A549 treated with RU486 at 1 μM for 4 hours (cell line): ENCODE results near the gene CHRM1. TPM values are rescaled to one million over a fixed set of nuclear protein-coding genes. Genes with fewer than 3 reads are reported as not detected.

Source experiments
- total RNA-seq: library from RNA; stranded (reverse); fragments of 200-300 nt; extraction: Qiagen RNA extraction; gene quantifications from 5 replicates; pipeline ENCODE4 v1.2.3, GENCODE V29; 2022; ENCODE audit warnings: low read depth

CHRM1 gene, protein sequence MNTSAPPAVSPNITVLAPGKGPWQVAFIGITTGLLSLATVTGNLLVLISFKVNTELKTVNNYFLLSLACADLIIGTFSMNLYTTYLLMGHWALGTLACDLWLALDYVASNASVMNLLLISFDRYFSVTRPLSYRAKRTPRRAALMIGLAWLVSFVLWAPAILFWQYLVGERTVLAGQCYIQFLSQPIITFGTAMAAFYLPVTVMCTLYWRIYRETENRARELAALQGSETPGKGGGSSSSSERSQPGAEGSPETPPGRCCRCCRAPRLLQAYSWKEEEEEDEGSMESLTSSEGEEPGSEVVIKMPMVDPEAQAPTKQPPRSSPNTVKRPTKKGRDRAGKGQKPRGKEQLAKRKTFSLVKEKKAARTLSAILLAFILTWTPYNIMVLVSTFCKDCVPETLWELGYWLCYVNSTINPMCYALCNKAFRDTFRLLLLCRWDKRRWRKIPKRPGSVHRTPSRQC
- total RNA-seq: 0.05 TPM in 1 of 5 replicates, not detected in the others

DNA sequence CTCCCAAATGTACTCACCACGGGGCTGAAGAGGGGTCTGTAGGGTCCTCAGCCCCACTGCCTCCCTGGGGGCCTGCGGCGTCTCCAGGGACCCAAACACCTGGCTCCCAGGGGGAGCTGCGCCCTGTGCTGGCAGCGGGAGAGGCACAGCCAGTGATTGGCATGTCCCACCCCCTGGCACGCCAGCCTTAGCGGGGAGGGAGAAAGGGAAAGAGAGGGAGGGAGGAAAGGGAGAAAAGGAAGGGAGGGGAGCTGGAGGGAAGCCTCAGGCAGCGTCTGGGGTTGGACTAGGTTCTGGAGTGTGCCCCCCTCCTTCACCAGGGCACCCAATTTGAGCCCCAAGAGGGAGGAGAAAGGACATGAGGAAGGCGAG is at the start of gene CHRM1:
Gene CHRM1, minus strand, starts transcription at position 163 of the 372 bp plus-strand sequence. CDS start 10,263 bp downstream, outside the sequence.

DNA sequence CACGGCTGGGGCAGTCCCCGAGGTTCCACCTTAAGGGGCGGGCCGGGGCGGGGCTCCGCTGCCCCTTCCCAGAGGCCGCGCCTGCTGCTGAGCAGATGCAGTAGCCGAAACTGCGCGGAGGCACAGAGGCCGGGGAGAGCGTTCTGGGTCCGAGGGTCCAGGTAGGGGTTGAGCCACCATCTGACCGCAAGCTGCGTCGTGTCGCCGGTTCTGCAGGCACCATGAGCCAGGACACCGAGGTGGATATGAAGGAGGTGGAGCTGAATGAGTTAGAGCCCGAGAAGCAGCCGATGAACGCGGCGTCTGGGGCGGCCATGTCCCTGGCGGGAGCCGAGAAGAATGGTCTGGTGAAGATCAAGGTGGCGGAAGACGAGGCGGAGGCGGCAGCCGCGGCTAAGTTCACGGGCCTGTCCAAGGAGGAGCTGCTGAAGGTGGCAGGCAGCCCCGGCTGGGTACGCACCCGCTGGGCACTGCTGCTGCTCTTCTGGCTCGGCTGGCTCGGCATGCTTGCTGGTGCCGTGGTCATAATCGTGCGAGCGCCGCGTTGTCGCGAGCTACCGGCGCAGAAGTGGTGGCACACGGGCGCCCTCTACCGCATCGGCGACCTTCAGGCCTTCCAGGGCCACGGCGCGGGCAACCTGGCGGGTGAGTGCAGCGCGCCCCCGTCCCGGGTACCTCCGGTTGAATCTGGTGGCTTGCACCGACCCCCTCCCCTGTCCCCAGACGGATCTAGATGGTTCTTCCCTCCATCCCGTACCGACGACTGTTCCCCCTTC is 40.2 kb downstream of the CHRM1 start, which contains the start of gene SLC3A2:
Gene SLC3A2, plus strand, starts transcription at position 94 of the 776 bp plus-strand sequence. Its CDS starts 128 bp downstream, at position 222.

Other genes starting within 250 kb of the CHRM1 start
- gene UQCC3, start 249.7 kb downstream of the CHRM1 start, total RNA-seq: 24.4 to 38.3 TPM (median 37.7 TPM) in 5 replicates
- gene LBHD1, start 249.1 kb downstream of the CHRM1 start, total RNA-seq: 5.0 to 5.5 TPM (median 5.2 TPM) in 5 replicates
- gene UBXN1, start 242.3 kb downstream of the CHRM1 start, total RNA-seq: 108 to 131 TPM (median 123 TPM) in 5 replicates
- 0.07 to 0.13 TPM (median 0.13 TPM) in 3 of 5 replicates, not detected in the others for gene LRRN4CL, start 231.8 kb downstream of the CHRM1 start, total RNA-seq
- gene BSCL2, start 213.9 kb downstream of the CHRM1 start, total RNA-seq: 55.6 to 100 TPM (median 73.5 TPM) in 5 replicates
- not detected in 5 replicates for gene GNG3, start 213.7 kb downstream of the CHRM1 start, total RNA-seq
- 35.2 to 46.4 TPM (median 41.7 TPM) in 5 replicates for gene HNRNPUL2, start 193.9 kb downstream of the CHRM1 start, total RNA-seq
- 29.5 to 36.2 TPM (median 31.1 TPM) in 5 replicates for gene TTC9C, start 192.9 kb downstream of the CHRM1 start, total RNA-seq
- gene ZBTB3, start 167.2 kb downstream of the CHRM1 start, total RNA-seq: 1.6 to 2.6 TPM (median 1.8 TPM) in 5 replicates
- 167 to 202 TPM (median 180 TPM) in 5 replicates for gene POLR2G, start 159.8 kb downstream of the CHRM1 start, total RNA-seq
- gene TAF6L, start 150.0 kb downstream of the CHRM1 start, total RNA-seq: 11.5 to 18.4 TPM (median 15.2 TPM) in 5 replicates
- 67.2 to 92.9 TPM (median 90.6 TPM) in 5 replicates for gene TMEM179B, start 134.0 kb downstream of the CHRM1 start, total RNA-seq
- gene TMEM223, start 129.4 kb downstream of the CHRM1 start, total RNA-seq: 18.1 to 30.6 TPM (median 28.2 TPM) in 5 replicates
- 45.5 to 57.5 TPM (median 52.4 TPM) in 5 replicates for gene NXF1, start 115.9 kb downstream of the CHRM1 start, total RNA-seq
- gene STX5, start 89.3 kb downstream of the CHRM1 start, total RNA-seq: 19.1 to 27.8 TPM (median 25.8 TPM) in 5 replicates
- gene TEX54, start 88.5 kb downstream of the CHRM1 start, total RNA-seq: not detected in 5 replicates
- gene WDR74, start 81.8 kb downstream of the CHRM1 start, total RNA-seq: 72.4 to 87.2 TPM (median 85.8 TPM) in 5 replicates
- 882 to 1,078 TPM (median 1,030 TPM) in 5 replicates for gene SLC3A2, start 40.5 kb downstream of the CHRM1 start, total RNA-seq
- not detected in 5 replicates for gene SLC22A6, start 63.6 kb upstream of the CHRM1 start, total RNA-seq
- not detected in 5 replicates for gene SLC22A8, start 94.5 kb upstream of the CHRM1 start, total RNA-seq
- not detected in 5 replicates for gene SLC22A24, start 222.9 kb upstream of the CHRM1 start, total RNA-seq